Bronchial epithelial cell (primary cell): ENCODE measurements around the gene TRAPPC12. TPM values are rescaled to one million over a fixed set of nuclear protein-coding genes. Genes with fewer than 3 reads are reported as not detected.

Experiments
- DNase-seq: peaks from one replicate; pipeline ENCODE4 v3.0.0-alpha.2; 2010; ENCODE audit warnings: low read depth
- FAIRE-seq: peaks from 2 replicates; lab custom pipeline; 2011; peaks lifted over from hg19 to GRCh38; lab: Jason Lieb, UNC
- H3K27me3 ChIP-seq: 2 replicates; pipeline ENCODE4 v1.5.1; 2011; ENCODE audit warnings: low read length; ENCODE audit not compliant: control insufficient read depth, insufficient read depth
- H3K36me3 ChIP-seq: 2 replicates; pipeline ENCODE4 v1.5.1; 2011; ENCODE audit warnings: low read length; ENCODE audit not compliant: control insufficient read depth, insufficient read depth
- H3K4me3 ChIP-seq: 2 replicates; pipeline ENCODE4 v1.5.1; 2011; ENCODE audit warnings: mild to moderate bottlenecking, low read depth, low read length, control low read depth
- CTCF ChIP-seq: IDR thresholded peaks from 2 replicates; pipeline ENCODE4 v1.5.1; 2011; ENCODE audit warnings: mild to moderate bottlenecking, moderate library complexity, low read length, control low read depth, inconsistent platforms; ENCODE audit not compliant: insufficient read depth, severe bottlenecking
- total RNA-seq: library from RNA; depleted of rRNA; stranded (reverse); fragments of >200 nt; gene quantifications from 2 replicates; pipeline ENCODE4 v1.2.1, GENCODE V29; 2014

TRAPPC12 gene
- total RNA-seq, 1 donor from 2014 or later: 52.9 TPM

DNA sequence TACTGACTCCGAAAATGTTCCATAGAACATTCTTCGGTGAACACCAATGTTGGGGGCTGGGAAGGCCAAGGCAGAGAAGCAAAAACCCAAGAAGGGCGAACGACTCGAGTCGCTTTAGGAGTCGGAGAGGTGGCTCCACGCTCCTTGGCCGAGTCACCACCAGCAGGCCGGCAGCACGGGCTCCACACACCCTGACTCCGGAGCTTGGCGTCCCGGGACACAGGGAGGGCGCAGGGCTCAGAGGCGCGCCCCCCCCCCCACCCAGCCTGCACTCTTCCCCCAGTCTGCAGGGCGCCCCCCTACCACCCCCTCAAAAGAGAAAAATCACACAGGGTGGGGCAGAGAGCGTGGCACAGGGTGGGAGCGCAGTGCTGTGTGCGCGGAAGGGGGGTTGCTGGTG, 147.4 kb downstream of the TRAPPC12 start:
- FAIRE-seq (no peak), DNase-seq (no peak)
- no peak for TF ChIP-seq CTCF
- H3K4me3 ChIP-seq: no peak overlapping the region
- H3K36me3 ChIP-seq: no peaks in the 10 kb centered on the region
- no peaks in the 10 kb centered on the region for H3K27me3 ChIP-seq

- no peaks in the 10 kb centered on the region for H3K36me3 ChIP-seq
- no peak for DNase-seq
These were observed 148.6 kb downstream of the TRAPPC12 start for GRCh38 chr2:3527886-3528785.

More at GRCh38 chr2:3527886-3528785, 148.6 kb downstream of the TRAPPC12 start:
- TF ChIP-seq CTCF: no peak
- Histone ChIP-seq H3K27me3 (no peaks in the 10 kb centered on the region), H3K4me3 (no peak overlapping the region)
- no peak for FAIRE-seq

Other genes starting within 250 kb of the TRAPPC12 start
- gene EIPR1, start 1.9 kb upstream of the TRAPPC12 start, total RNA-seq: 41.2 and 44.5 TPM in 2 replicates
- 21.9 and 29.5 TPM in 2 replicates for gene ADI1, start 139.8 kb downstream of the TRAPPC12 start, total RNA-seq
- 43.1 and 51.9 TPM in 2 replicates for gene RNASEH1, start 178.6 kb downstream of the TRAPPC12 start, total RNA-seq
- 1,493 and 1,994 TPM in 2 replicates for gene RPS7, start 195.6 kb downstream of the TRAPPC12 start, total RNA-seq
- 0.26 and 0.38 TPM in 2 replicates for gene COLEC11, start 215.4 kb downstream of the TRAPPC12 start, total RNA-seq